Motor neuron (in vitro differentiated cells): ENCODE results near the gene MRRF. TPM values are rescaled to one million over a fixed set of nuclear protein-coding genes. Genes with fewer than 3 reads are reported as not detected.

Experiments used
- ATAC-seq, 8 experiments: fragments of 200-7000 bp; cut with Tn5 transposase; replicated peaks in 6 of 8; 2 replicates each; pipeline ENCODE4 v1.8.0; 2021; ENCODE audit warnings: mild to moderate bottlenecking in 8 of 8, moderate library complexity in 8 of 8
- H3K27ac ChIP-seq, 2 donors: fragments of 250-450 bp; sonication (Bioruptor Pico); 2 replicates each; pipeline ENCODE4 v1.9.0; 2021; ENCODE audit warnings: antibody characterized with exemption in 2 of 2, mild to moderate bottlenecking in 2 of 2, moderate library complexity in 1 of 2
- H3K4me1 ChIP-seq, 2 donors: fragments of 250-450 bp; sonication (Bioruptor Pico); replicated peaks in 1 of 2; 2 replicates each; pipeline ENCODE4 v1.6.1; 2021; ENCODE audit warnings: antibody characterized with exemption in 2 of 2, mild to moderate bottlenecking in 2 of 2, moderate library complexity in 1 of 2
- H3K4me3 ChIP-seq, 5 donors: fragments of 250-450 bp; sonication (Bioruptor Pico); 2 replicates each; pipeline ENCODE4 v1.9.0; 2021; ENCODE audit warnings: antibody characterized with exemption in 5 of 5, mild to moderate bottlenecking in 5 of 5, moderate library complexity in 4 of 5
- whole genome bisulfite sequencing, 10 experiments: fragments of 450-650 bp; shearing (Covaris generic); methylation state at CpG; one replicate each; pipeline ENCODE4 v1.0.0; 2022; 5-methylcytosine and 5-hydroxymethylcytosine counted together
- in situ Hi-C, 9 experiments: fragments of 400-800 bp; cut with MboI; loops; one replicate each; pipeline ENCODE4 v1.15.0; 2021; ENCODE audit warnings: low sequenced_read_pairs in 9 of 9, low pct_unique_long_range_greater_than_20kb in 2 of 9; ENCODE audit not compliant: unreplicated experiment in 9 of 9
- total RNA-seq, 8 experiments: library from RNA; unstranded; fragments of 300-600 nt; gene quantifications; 2 replicates each; pipeline versions ENCODE4 v1.2.3 to v1.2.4, GENCODE V29; 2022

The MRRF gene
- total RNA-seq, 8 experiments from 2014 or later: 23.1 to 81.6 (median 31.1) TPM

- WGBS, 10 experiments: 57 to 98% (median 79%) methylated on average over 1 to 9 of the region's 10 CpGs; no CpG with 5 or more reads in 1 of the 10 experiments
These were observed 28.0 kb upstream of the MRRF start for GRCh38 chr9:122236681-122237080.

DNA sequence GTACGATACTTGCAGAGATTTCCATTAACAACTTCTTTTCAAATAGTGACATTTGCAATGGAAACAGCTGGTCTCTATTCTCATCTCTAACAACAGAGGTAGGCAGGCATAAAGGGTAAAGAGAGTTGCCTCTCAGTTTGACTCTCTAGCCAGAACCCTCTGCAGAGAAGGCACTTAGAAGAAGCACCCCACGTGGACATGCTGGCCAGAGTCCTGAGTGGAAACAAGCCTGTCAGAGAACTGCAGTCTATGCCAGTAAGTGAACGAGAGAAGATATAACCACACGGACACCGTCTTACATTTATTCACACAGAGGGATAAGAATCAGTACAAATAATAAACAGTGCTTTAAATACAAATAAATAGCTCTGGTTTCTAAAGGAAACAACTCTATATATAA lies 25.0 kb upstream of the MRRF start:
- WGBS, 10 experiments: 52 to 100% (median 72%) methylated on average over 2 to 5 of the region's 5 CpGs; no CpG with 5 or more reads in 2 of the 10 experiments
- ATAC-seq: no peak
- no peak overlapping the region for H3K27ac ChIP-seq
- H3K4me1 ChIP-seq: no peaks in the 10 kb centered on the region
- in situ Hi-C loops: no loop called here
- H3K4me3 ChIP-seq: no peak overlapping the region

More at GRCh38 chr9:122236681-122237080, 28.0 kb upstream of the MRRF start:
- Histone ChIP-seq H3K4me3 (no peak overlapping the region), H3K4me1 (no peaks in the 10 kb centered on the region), H3K27ac (no peak overlapping the region)
- ATAC-seq: peak in 2 of 8 experiments; percentile 56 to 82
- in situ Hi-C loops: no loop called here

GRCh38 chr9:122244349-122244748 lies 20.3 kb upstream of the MRRF start:
- no peak overlapping the region for H3K4me3 ChIP-seq
- 78 to 100% (median 95%) methylated on average over 2 to 3 of the region's 3 CpGs; no CpG with 5 or more reads in 2 of the 10 experiments for WGBS, 10 experiments
- no peaks in the 10 kb centered on the region for H3K4me1 ChIP-seq
- ATAC-seq: no peak
- in situ Hi-C loops: no loop called here
- no peak overlapping the region for H3K27ac ChIP-seq

GRCh38 chr9:122246666-122247065 lies 18.0 kb upstream of the MRRF start:
- Histone ChIP-seq H3K4me1 (no peaks in the 10 kb centered on the region), H3K4me3 (no peak overlapping the region), H3K27ac (no peak overlapping the region)
- ATAC-seq: no peak
- 43 to 100% (median 86%) methylated on average over 1 to 3 of the region's 3 CpGs; no CpG with 5 or more reads in 2 of the 10 experiments for WGBS, 10 experiments
- in situ Hi-C loops: no loop called here

DNA sequence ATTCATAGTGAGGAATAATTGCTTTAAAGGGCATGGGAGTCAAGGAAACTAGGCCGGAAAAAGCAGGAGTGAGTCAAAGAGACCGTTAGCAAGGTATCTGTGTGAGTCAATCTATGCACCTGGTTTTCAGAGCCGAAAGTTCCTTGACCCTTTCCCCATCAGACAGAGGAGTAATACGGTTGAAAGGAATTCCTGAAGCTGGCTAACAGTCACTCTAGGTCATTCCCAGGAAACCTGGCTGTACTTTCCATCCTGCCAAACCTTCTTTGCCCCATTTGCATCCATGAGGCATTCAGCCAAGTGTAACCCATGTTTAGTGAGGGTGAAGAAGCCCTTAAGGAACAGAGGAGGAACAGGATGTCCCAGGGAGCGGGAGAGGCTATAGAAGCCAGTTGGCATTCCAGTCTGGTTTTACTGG lies 16.2 kb upstream of the MRRF start:
- Histone ChIP-seq H3K27ac (no peak overlapping the region), H3K4me1 (no peaks in the 10 kb centered on the region), H3K4me3 (no peak overlapping the region)
- 82 to 100% (median 93%) methylated on average over 1 to 5 of the region's 5 CpGs for WGBS, 10 experiments
- in situ Hi-C loops: no loop called here
- no peak for ATAC-seq

DNA sequence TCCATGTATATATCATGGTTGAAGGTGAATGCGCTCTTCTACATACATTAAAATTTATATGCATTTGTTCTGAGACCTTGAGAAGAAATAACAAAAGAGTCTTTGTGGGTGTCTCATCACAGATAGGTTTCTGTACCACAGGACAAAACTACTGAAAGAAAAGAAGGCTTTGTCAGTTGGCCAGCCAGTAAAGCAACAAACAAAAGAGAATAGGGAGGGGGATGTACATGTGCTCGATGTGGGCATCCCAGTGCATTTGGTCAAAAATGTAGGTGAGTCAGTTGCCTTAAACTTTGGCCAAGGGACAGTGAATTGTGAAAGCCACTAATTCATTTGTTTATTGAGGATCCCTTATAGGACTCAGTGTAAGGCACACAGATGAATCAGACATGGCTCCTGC lies 13.3 kb upstream of the MRRF start:
- H3K4me3 ChIP-seq: no peak overlapping the region
- H3K4me1 ChIP-seq: no peaks in the 10 kb centered on the region
- ATAC-seq: no peak
- in situ Hi-C loops: no loop called here
- H3K27ac ChIP-seq: no peak overlapping the region
- 80 to 100% (median 94%) methylated on average over 1 to 2 of the region's 2 CpGs; no CpG with 5 or more reads in 1 of the 10 experiments for WGBS, 10 experiments

DNA sequence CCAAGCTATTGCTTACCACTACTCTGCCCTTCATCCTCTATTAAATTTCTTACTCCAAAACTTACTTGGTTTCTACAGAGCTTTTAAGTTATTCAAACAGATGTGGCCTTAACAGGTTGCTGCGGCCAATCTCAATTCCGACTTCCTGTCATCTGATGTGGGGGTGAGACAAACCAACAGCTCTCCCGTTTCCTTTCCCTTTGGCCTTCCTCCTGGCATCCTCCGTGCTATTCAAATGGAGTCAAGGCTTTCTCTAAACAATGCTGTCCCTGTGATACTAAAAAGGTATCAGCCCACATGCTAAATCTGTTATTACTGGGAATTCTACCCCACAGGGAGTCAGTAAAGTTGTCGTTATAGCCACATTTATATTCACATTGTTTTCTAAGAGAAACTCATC lies 11.9 kb upstream of the MRRF start:
- H3K4me1 ChIP-seq: no peaks in the 10 kb centered on the region
- WGBS, 10 experiments: 42 to 90% (median 69%) methylated on average over 2 to 5 of the region's 5 CpGs; no CpG with 5 or more reads in 1 of the 10 experiments
- in situ Hi-C loops: no loop called here

DNA sequence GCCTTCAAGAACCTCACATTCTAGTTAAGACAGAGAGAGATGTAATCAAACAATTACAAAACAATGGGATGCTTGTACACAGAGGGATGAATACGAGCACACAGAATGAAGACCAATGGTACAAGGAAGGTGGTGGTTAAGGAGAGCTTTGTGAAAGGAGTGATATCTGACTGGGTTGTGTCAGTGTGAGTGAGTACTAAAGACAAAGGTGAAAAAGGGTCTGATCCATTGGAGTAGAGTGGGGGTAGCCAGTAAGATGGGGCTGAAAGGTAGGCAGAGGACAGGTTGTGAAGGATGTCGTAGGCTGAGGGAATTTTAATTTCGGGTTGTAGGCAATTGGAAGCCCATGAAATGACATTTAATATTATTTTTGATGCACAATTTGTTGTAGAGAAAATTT lies 9.9 kb upstream of the MRRF start:
- H3K4me3 ChIP-seq: no peak overlapping the region
- no peak for ATAC-seq
- H3K4me1 ChIP-seq: no peaks in the 10 kb centered on the region
- no peak overlapping the region for H3K27ac ChIP-seq
- in situ Hi-C loops: no loop called here
- 86 to 100% (median 89%) methylated on average over 2 to 3 of the region's 3 CpGs; no CpG with 5 or more reads in 2 of the 10 experiments for WGBS, 10 experiments

More for the DNA sequence above, 11.9 kb upstream of the MRRF start:
- ATAC-seq: no peak
- no peak overlapping the region for H3K4me3 ChIP-seq
- H3K27ac ChIP-seq: no peak overlapping the region

- Histone ChIP-seq H3K27ac (no peak overlapping the region), H3K4me3 (no peak overlapping the region), H3K4me1 (no peaks in the 10 kb centered on the region)
- ATAC-seq: no peak
- in situ Hi-C loops: no loop called here
- 33 to 100% (median 90%) methylated on average over 1 to 5 of the region's 5 CpGs for WGBS, 10 experiments
These were observed 8.5 kb upstream of the MRRF start for GRCh38 chr9:122256206-122256605.

DNA sequence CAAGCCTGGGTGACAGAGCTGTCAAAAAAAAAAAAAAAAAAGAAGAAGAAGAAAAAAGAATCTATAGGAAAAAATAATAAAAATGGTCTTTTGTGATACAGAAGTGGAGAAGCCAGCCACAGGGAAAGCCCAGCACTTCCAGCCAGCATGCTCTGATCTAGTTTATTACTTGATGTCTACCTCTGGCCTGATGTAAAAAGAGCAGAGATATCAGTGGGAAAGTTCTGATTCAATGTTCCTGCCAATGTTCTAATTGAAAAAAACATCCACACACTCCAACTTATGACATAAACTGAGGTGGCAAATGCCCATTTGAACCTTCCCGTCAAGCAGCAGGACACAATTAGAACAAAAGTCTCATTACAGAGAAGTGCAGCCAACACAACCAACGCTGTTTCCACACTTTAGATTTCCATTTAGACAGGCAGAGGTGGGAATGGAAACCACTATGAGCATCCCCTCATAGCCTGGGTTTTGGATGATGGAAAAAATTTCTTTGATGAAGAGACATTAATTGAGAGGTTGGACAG lies 5.7 kb upstream of the MRRF start:
- in situ Hi-C loops: no loop called here
- WGBS, 10 experiments: 58 to 100% (median 83%) methylated on average over 1 to 2 of the region's 2 CpGs; no CpG with 5 or more reads in 5 of the 10 experiments
- H3K4me1 ChIP-seq: peaks cover 6 to 7% of the 10 kb centered on the region in 2 donors
- no peak overlapping the region for H3K4me3 ChIP-seq
- no peak for ATAC-seq
- no peak overlapping the region for H3K27ac ChIP-seq

GRCh38 chr9:122261469-122261881 lies 3.2 kb upstream of the MRRF start:
- ATAC-seq: no peak
- no peak overlapping the region for H3K27ac ChIP-seq
- no peak overlapping the region for H3K4me3 ChIP-seq
- H3K4me1 ChIP-seq: peaks cover 11 to 13% of the 10 kb centered on the region in 2 donors
- 50 to 80% (median 60%) methylated on average over 1 of the region's 1 CpG; no CpG with 5 or more reads in 7 of the 10 experiments for WGBS, 10 experiments
- in situ Hi-C loops: no loop called here

GRCh38 chr9:122262073-122262472 lies 2.6 kb upstream of the MRRF start:
- no peak overlapping the region for H3K4me3 ChIP-seq
- no peak for ATAC-seq
- in situ Hi-C loops: no loop called here
- H3K27ac ChIP-seq: no peak overlapping the region
- 63 to 100% (median 83%) methylated on average over 1 of the region's 1 CpG; no CpG with 5 or more reads in 4 of the 10 experiments for WGBS, 10 experiments
- peaks cover 11 to 13% of the 10 kb centered on the region in 2 donors for H3K4me1 ChIP-seq

DNA sequence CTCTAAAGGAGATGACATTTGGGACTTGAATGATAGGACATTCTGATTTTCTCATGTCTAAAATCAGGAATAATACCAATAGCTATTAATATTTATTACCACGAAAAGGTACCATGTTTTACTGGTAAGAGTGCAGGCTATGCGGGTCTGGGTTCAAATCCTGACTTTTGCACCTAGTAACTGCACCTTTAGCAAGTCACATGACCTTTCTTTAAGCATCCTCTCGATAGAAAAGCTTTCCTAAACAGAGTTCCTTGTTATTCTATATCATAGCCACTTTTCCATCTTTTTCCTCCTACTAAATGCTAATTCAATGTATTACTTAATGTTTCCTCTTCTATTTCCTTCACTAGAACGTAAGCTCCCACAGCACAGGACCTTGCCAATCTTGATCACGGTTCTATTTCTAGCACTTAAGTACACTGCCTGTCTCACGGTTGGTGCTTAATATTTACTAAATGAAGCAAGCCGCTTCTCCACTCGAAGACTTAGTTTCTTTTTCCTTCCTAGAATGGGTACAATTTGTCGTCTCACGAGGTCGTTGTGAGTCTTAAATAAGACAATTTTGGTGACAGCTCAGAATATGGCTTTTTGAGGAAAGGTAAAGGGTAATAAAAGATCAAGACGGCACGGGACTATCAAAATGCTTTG lies 858 bp upstream of the MRRF start:
- peaks cover 11 to 13% of the 10 kb centered on the region in 2 donors for H3K4me1 ChIP-seq
- WGBS, 10 experiments: 2 to 26% (median 15%) methylated on average over 5 to 13 of the region's 13 CpGs
- H3K4me3 ChIP-seq: peak overlapping the region; percentile 53 to 97 (median 74)
- peak overlapping the region; percentile 91 to 97 for H3K27ac ChIP-seq
- ATAC-seq: no peak
- in situ Hi-C loops: no loop called here
